Gastroesophageal sphincter (tissue), 3 donors: ENCODE data around the gene TSPOAP1.

Experiments used
- POLR2A ChIP-seq, 2 donors: fragments of 450-650 bp; IDR thresholded peaks; one replicate each; pipeline ENCODE4 v1.6.1; 2017; ENCODE audit warnings: antibody characterized with exemption in 2 of 2, mild to moderate bottlenecking in 2 of 2, moderate library complexity in 1 of 2
- TF ChIP-seq, protein P1 (sequence below), 4 experiments: fragments of 200-600 bp in 2 of 4; fragments of 450-650 bp in 2 of 4; sonication (generic) in 1 of 4; IDR thresholded peaks; one replicate each; pipeline ENCODE4 v1.5.1; 2017 to 2019; ENCODE audit warnings: antibody characterized with exemption in 4 of 4, mild to moderate bottlenecking in 2 of 4, moderate library complexity in 2 of 4

DNA sequence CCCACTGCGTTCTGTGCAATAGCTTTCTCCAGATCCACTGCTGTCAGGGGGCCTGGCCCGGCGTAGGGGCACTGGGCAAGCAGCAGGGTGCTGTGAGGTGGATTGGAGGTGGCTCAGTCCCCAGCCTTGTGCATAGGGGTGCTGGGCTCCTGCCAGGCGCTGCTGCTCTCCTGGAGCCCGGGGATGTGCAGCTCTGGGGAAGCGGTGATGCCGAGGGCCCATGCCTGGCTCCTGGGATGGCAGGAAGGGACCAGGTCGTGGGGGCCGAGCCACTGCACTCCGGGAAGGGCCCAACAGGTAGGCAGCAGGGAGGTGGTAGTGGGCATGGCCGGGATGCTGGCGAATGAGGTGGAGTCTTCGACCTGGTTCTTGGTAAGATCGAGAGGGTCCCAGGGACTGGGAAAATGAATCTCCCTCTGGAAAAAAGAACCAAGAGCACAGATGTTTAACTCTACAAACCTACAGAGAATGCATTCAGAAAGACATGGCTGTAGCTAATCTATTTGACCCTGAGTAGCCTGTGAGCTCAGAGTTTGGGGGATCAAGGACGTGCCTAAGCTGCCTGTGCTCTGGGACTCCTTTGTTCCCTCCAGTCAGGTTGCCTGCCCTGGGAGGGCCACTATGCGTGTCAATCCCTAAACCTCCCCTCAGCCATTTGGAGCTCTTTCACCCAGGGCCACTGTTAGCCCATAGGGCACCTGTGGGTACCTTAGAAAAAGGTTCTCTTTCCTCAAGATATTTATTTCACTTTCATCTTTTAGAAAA lies 30.0 kb upstream of the TSPOAP1 start:
- TF ChIP-seq, protein P1, sequence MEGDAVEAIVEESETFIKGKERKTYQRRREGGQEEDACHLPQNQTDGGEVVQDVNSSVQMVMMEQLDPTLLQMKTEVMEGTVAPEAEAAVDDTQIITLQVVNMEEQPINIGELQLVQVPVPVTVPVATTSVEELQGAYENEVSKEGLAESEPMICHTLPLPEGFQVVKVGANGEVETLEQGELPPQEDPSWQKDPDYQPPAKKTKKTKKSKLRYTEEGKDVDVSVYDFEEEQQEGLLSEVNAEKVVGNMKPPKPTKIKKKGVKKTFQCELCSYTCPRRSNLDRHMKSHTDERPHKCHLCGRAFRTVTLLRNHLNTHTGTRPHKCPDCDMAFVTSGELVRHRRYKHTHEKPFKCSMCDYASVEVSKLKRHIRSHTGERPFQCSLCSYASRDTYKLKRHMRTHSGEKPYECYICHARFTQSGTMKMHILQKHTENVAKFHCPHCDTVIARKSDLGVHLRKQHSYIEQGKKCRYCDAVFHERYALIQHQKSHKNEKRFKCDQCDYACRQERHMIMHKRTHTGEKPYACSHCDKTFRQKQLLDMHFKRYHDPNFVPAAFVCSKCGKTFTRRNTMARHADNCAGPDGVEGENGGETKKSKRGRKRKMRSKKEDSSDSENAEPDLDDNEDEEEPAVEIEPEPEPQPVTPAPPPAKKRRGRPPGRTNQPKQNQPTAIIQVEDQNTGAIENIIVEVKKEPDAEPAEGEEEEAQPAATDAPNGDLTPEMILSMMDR (IDR thresholded peaks at IDR 0.05): no peak
- no peak for TF ChIP-seq POLR2A (IDR thresholded peaks at IDR 0.05)
